ENCODE data around the gene ATP9A.

ATP9A gene

GRCh38 chr20:51713213-51713598 lies 55.0 kb downstream of the ATP9A start:
- ATAC-seq (replicated peaks), result no peak
- Mint-ChIP-seq H3K27ac (no peak overlapping the region), H3K4me1 (no peaks in the 10 kb centered on the region), H3K36me3 (no peaks in the 10 kb centered on the region), H3K4me3 (no peak overlapping the region), H3K27me3 (peaks cover 8 to 18% of the 10 kb centered on the region in 2 donors), H3K9me3 (no peaks in the 10 kb centered on the region)
- DNase-seq, result no peak

- no peaks in the 10 kb centered on the region for H3K9me3 Mint-ChIP-seq
- no peak for DNase-seq
These were observed 55.5 kb downstream of the ATP9A start for GRCh38 chr20:51712501-51713212.

GRCh38 chr20:51711426-51711825 lies 56.8 kb downstream of the ATP9A start:
- DNase-seq (no peak), ATAC-seq (replicated peaks) (no peak)
- Mint-ChIP-seq H3K27ac (no peak overlapping the region), H3K4me1 (no peaks in the 10 kb centered on the region), H3K36me3 (no peaks in the 10 kb centered on the region), H3K27me3 (peaks cover 11 to 18% of the 10 kb centered on the region in 2 donors), H3K9me3 (no peaks in the 10 kb centered on the region), H3K4me3 (no peak overlapping the region)

More at GRCh38 chr20:51712501-51713212, 55.5 kb downstream of the ATP9A start:
- Mint-ChIP-seq H3K4me3 (no peak overlapping the region), H3K27ac (no peak overlapping the region), H3K27me3 (peaks cover 5 to 13% of the 10 kb centered on the region in 2 donors), H3K4me1 (no peaks in the 10 kb centered on the region), H3K36me3 (no peaks in the 10 kb centered on the region)
- ATAC-seq (replicated peaks), result no peak

- no peaks in the 10 kb centered on the region for H3K36me3 Mint-ChIP-seq
- peaks cover 11 to 15% of the 10 kb centered on the region in 2 donors for H3K27me3 Mint-ChIP-seq
- no peak for DNase-seq
- ATAC-seq (replicated peaks), result no peak
- no peak overlapping the region for H3K4me3 Mint-ChIP-seq
- H3K4me1 Mint-ChIP-seq, result no peaks in the 10 kb centered on the region
- H3K27ac Mint-ChIP-seq, result no peak overlapping the region
- H3K9me3 Mint-ChIP-seq, result no peaks in the 10 kb centered on the region
These were observed 57.8 kb downstream of the ATP9A start for GRCh38 chr20:51710361-51710894.

- Mint-ChIP-seq H3K9me3 (no peaks in the 10 kb centered on the region), H3K27ac (no peak overlapping the region), H3K4me3 (no peak overlapping the region), H3K36me3 (no peaks in the 10 kb centered on the region), H3K27me3 (peaks cover 7 to 8% of the 10 kb centered on the region in 2 donors), H3K4me1 (no peaks in the 10 kb centered on the region)
- no peak for ATAC-seq (replicated peaks)
- no peak for DNase-seq
These were observed 62.8 kb downstream of the ATP9A start for GRCh38 chr20:51705400-51705799.

GRCh38 chr20:51703400-51704287 lies 64.5 kb downstream of the ATP9A start:
- H3K36me3 Mint-ChIP-seq, result no peaks in the 10 kb centered on the region
- no peaks in the 10 kb centered on the region for H3K9me3 Mint-ChIP-seq
- H3K4me1 Mint-ChIP-seq, result no peaks in the 10 kb centered on the region
- DNase-seq, result no peak
- peaks cover 6 to 12% of the 10 kb centered on the region in 2 donors for H3K27me3 Mint-ChIP-seq
- no peak overlapping the region for H3K27ac Mint-ChIP-seq
- no peak overlapping the region for H3K4me3 Mint-ChIP-seq
- no peak for ATAC-seq (replicated peaks)

- Mint-ChIP-seq H3K27ac (no peak overlapping the region), H3K27me3 (peaks cover 6 to 12% of the 10 kb centered on the region in 2 donors), H3K4me1 (no peaks in the 10 kb centered on the region), H3K9me3 (no peaks in the 10 kb centered on the region), H3K4me3 (no peak overlapping the region), H3K36me3 (no peaks in the 10 kb centered on the region)
- no peak for DNase-seq
- no peak for ATAC-seq (replicated peaks)
These were observed 65.6 kb downstream of the ATP9A start for GRCh38 chr20:51702556-51702955.

- Mint-ChIP-seq H3K4me1 (peaks cover 2 to 8% of the 10 kb centered on the region in 2 donors), H3K27me3 (peaks cover 7 to 12% of the 10 kb centered on the region in 2 donors), H3K4me3 (no peak overlapping the region), H3K27ac (no peak overlapping the region), H3K9me3 (no peaks in the 10 kb centered on the region), H3K36me3 (no peaks in the 10 kb centered on the region)
- ATAC-seq (replicated peaks) (no peak), DNase-seq (no peak)
These were observed 67.3 kb downstream of the ATP9A start for GRCh38 chr20:51700809-51701285.

- no peaks in the 10 kb centered on the region for H3K36me3 Mint-ChIP-seq
- H3K27ac Mint-ChIP-seq, result no peak overlapping the region
- DNase-seq (no peak), ATAC-seq (replicated peaks) (no peak)
- H3K4me1 Mint-ChIP-seq, result peaks cover 2 to 13% of the 10 kb centered on the region in 2 donors
- H3K4me3 Mint-ChIP-seq, result no peak overlapping the region
- H3K27me3 Mint-ChIP-seq, result peaks cover 12 to 16% of the 10 kb centered on the region in 2 donors
- no peaks in the 10 kb centered on the region for H3K9me3 Mint-ChIP-seq
These were observed 69.9 kb downstream of the ATP9A start for GRCh38 chr20:51698252-51698651.

GRCh38 chr20:51697096-51697826 lies 70.9 kb downstream of the ATP9A start:
- H3K36me3 Mint-ChIP-seq, result no peaks in the 10 kb centered on the region
- H3K27ac Mint-ChIP-seq, result no peak overlapping the region
- DNase-seq (no peak), ATAC-seq (replicated peaks) (no peak)
- H3K9me3 Mint-ChIP-seq, result no peaks in the 10 kb centered on the region
- H3K27me3 Mint-ChIP-seq, result peaks cover 12 to 18% of the 10 kb centered on the region in 2 donors
- H3K4me3 Mint-ChIP-seq, result no peak overlapping the region
- peaks cover 2 to 13% of the 10 kb centered on the region in 2 donors for H3K4me1 Mint-ChIP-seq

- H3K27ac Mint-ChIP-seq, result no peak overlapping the region
- no peak for ATAC-seq (replicated peaks)
These were observed 71.7 kb downstream of the ATP9A start for GRCh38 chr20:51696304-51697071.

GRCh38 chr20:51695574-51696303 lies 72.5 kb downstream of the ATP9A start:
- Mint-ChIP-seq H3K9me3 (no peaks in the 10 kb centered on the region), H3K27me3 (peaks cover 12 to 17% of the 10 kb centered on the region in 2 donors), H3K27ac (no peak overlapping the region), H3K4me3 (no peak overlapping the region), H3K4me1 (peaks cover 2 to 13% of the 10 kb centered on the region in 2 donors), H3K36me3 (no peaks in the 10 kb centered on the region)
- ATAC-seq (replicated peaks), result no peak
- DNase-seq, result no peak

More at GRCh38 chr20:51696304-51697071, 71.7 kb downstream of the ATP9A start:
- DNase-seq, result no peak
- H3K36me3 Mint-ChIP-seq, result no peaks in the 10 kb centered on the region
- no peak overlapping the region for H3K4me3 Mint-ChIP-seq
- no peaks in the 10 kb centered on the region for H3K9me3 Mint-ChIP-seq
- peaks cover 12 to 20% of the 10 kb centered on the region in 2 donors for H3K27me3 Mint-ChIP-seq
- H3K4me1 Mint-ChIP-seq, result peaks cover 2 to 13% of the 10 kb centered on the region in 2 donors

All from stimulated activated naive B cell treated with anti-CD40 and anti-IgM and Interleukin-4, amounts not matched to agents 10 μg/mL and 1 μg/mL and 100 μg/mL, for 72 hours (primary cell).